NCI-H2029 (cell line): ENCODE measurements around the gene EPAS1.

Experiments
- DNase-seq: peaks from one replicate; lab custom pipeline; 2025; lab: John Stamatoyannopoulos, UW

EPAS1 gene

GRCh38 chr2:46410273-46411244 lies 113.4 kb downstream of the EPAS1 start:
- peak; percentile 8 for DNase-seq

GRCh38 chr2:46411245-46411641 lies 114.0 kb downstream of the EPAS1 start:
- no peak for DNase-seq

GRCh38 chr2:46411985-46412384 lies 114.8 kb downstream of the EPAS1 start:
- no peak for DNase-seq

- DNase-seq = no peak
Measured at GRCh38 chr2:46413111-46413510, 115.9 kb downstream of the EPAS1 start.

GRCh38 chr2:46413631-46414030 lies 116.4 kb downstream of the EPAS1 start:
- no peak for DNase-seq

- DNase-seq = no peak
Measured at GRCh38 chr2:46414701-46415100, 117.5 kb downstream of the EPAS1 start.

GRCh38 chr2:46416280-46416679 lies 119.1 kb downstream of the EPAS1 start:
- DNase-seq = no peak

- DNase-seq = no peak
Measured at GRCh38 chr2:46416739-46417403, 119.7 kb downstream of the EPAS1 start.

- DNase-seq = no peak
Measured at GRCh38 chr2:46420945-46421344, 123.7 kb downstream of the EPAS1 start.

- DNase-seq = no peak
Measured at GRCh38 chr2:46421361-46421760, 124.2 kb downstream of the EPAS1 start.

- DNase-seq = no peak
Measured at GRCh38 chr2:46422717-46423394, 125.6 kb downstream of the EPAS1 start.

GRCh38 chr2:46424937-46425336 lies 127.7 kb downstream of the EPAS1 start:
- DNase-seq = no peak

- no peak for DNase-seq
Measured at GRCh38 chr2:46428911-46429436, 131.8 kb downstream of the EPAS1 start.

GRCh38 chr2:46430413-46430812 lies 133.2 kb downstream of the EPAS1 start:
- DNase-seq = no peak

- DNase-seq = no peak
Measured at GRCh38 chr2:46430992-46431391, 133.8 kb downstream of the EPAS1 start.

- DNase-seq = no peak
Measured at GRCh38 chr2:46431481-46432235, 134.5 kb downstream of the EPAS1 start.

- DNase-seq = no peak
Measured at GRCh38 chr2:46434851-46435273, 137.7 kb downstream of the EPAS1 start.

- no peak for DNase-seq
Measured at GRCh38 chr2:46435353-46435752, 138.1 kb downstream of the EPAS1 start.

- DNase-seq = no peak
Measured at GRCh38 chr2:46435796-46436360, 138.7 kb downstream of the EPAS1 start.
